Spleen (tissue), 7 donors: ENCODE data around the gene ALCAM.
"Not testable (repeated sequence)": the region's sequence is repeated elsewhere in the genome, so short reads cannot be mapped to it uniquely, and the experiment has no call there.

Experiments
- CTCF ChIP-seq, 11 experiments: fragments of 200-600 bp in 7 of 11; fragments of 450-650 bp in 4 of 11; sonication (generic) in 4 of 11; IDR thresholded peaks in 8 of 11; conservative IDR thresholded peaks in 3 of 11; 1 replicate in 7 of 11; 2 replicates in 4 of 11; pipeline versions ENCODE4 v1.4.0 to v1.8.0; 2016 to 2021; ENCODE audit warnings: antibody characterized with exemption in 11 of 11, inconsistent platforms in 4 of 11, mild to moderate bottlenecking in 1 of 11
- POLR2A ChIP-seq, 3 donors: fragments of 450-650 bp; IDR thresholded peaks; one replicate each; pipeline ENCODE4 v1.5.1; 2017; ENCODE audit warnings: antibody characterized with exemption in 3 of 3, mild to moderate bottlenecking in 1 of 3
- POLR2AphosphoS5 ChIP-seq, 3 donors: sonication (generic); formaldehyde crosslinking; IDR thresholded peaks; one replicate each; pipeline ENCODE4 v1.5.1; 2017; ENCODE audit warnings: antibody characterized with exemption in 3 of 3
- donor health status: DM: no; HTN: no; CAD: no; lungs with moderate emphysema.
- donor health status: DM: no; HTN: no; CAD: no.
- donor health status: DM: no; HTN: no; CAD: no.

- TF ChIP-seq CTCF (IDR thresholded peaks at IDR 0.05 in 8 of 11, conservative IDR thresholded peaks at IDR 0.05 in 3 of 11); POLR2AphosphoS5 (IDR thresholded peaks at IDR 0.05); POLR2A (IDR thresholded peaks at IDR 0.05): not testable (repeated sequence)
Measured at GRCh38 chr3:105601756-105602155, 235.0 kb downstream of the ALCAM start.
